ENCODE measurements around the gene INHBB. TPM values are rescaled to one million over a fixed set of nuclear protein-coding genes. Genes with fewer than 3 reads are reported as not detected.
"Not testable (repeated sequence)": the region's sequence is repeated elsewhere in the genome, so short reads cannot be mapped to it uniquely, and the experiment has no call there.

The INHBB gene
- polyA plus RNA-seq, 1 donor from 2014 or later: not detected

- H3K4me3 ChIP-seq (ENCODE audit: low read length); H2AFZ ChIP-seq (ENCODE audit: low read depth, low read length); H3K4me2 ChIP-seq (ENCODE audit: low read length); H3K9ac ChIP-seq (ENCODE audit: low read length); H4K20me1 ChIP-seq (ENCODE audit: insufficient read depth); H3K9me2 ChIP-seq (ENCODE audit: insufficient read depth, low read length); H3F3A ChIP-seq (ENCODE audit: insufficient read depth, low read length, poor library complexity, severe bottlenecking); H3K36me3 ChIP-seq (ENCODE audit: insufficient read depth, low read length); H3K9me3 ChIP-seq (ENCODE audit: low read length); H3K79me2 ChIP-seq (replicated peaks; ENCODE audit: insufficient read depth, low read length); H3K27ac ChIP-seq (ENCODE audit: low read length); H3K27me3 ChIP-seq (ENCODE audit: insufficient read depth, low read depth, low read length): not testable (repeated sequence)
- peak; percentile 56 for TF ChIP-seq EP300 (conservative IDR thresholded peaks at IDR 0.05; ENCODE audit: poor library complexity, severe bottlenecking)
Measured at GRCh38 chr2:120391382-120391781, 45.4 kb downstream of the INHBB start.

GRCh38 chr2:120391911-120392665 is 46.2 kb downstream of the INHBB start:
- no peaks in the 10 kb centered on the region for H3K9me2 ChIP-seq (ENCODE audit: insufficient read depth, low read length)
- no peaks in the 10 kb centered on the region for H3K9me3 ChIP-seq (ENCODE audit: low read length)
- no peak overlapping the region for H3K9ac ChIP-seq (ENCODE audit: low read length)
- no peaks in the 10 kb centered on the region for H3K27me3 ChIP-seq (ENCODE audit: insufficient read depth, low read depth, low read length)
- H3K27ac ChIP-seq (ENCODE audit: low read length): no peak overlapping the region
- H3K4me2 ChIP-seq (ENCODE audit: low read length): no peak overlapping the region
- H3F3A ChIP-seq (ENCODE audit: insufficient read depth, low read length, poor library complexity, severe bottlenecking): no peaks in the 10 kb centered on the region
- H3K36me3 ChIP-seq (ENCODE audit: insufficient read depth, low read length): no peaks in the 10 kb centered on the region
- H2AFZ ChIP-seq (ENCODE audit: low read depth, low read length): no peak overlapping the region
- H4K20me1 ChIP-seq (ENCODE audit: insufficient read depth): no peaks in the 10 kb centered on the region
- TF ChIP-seq MXI1 (conservative IDR thresholded peaks at IDR 0.05; ENCODE audit: poor library complexity, severe bottlenecking) (no peak), EP300 (conservative IDR thresholded peaks at IDR 0.05; ENCODE audit: poor library complexity, severe bottlenecking) (no peak), CTCF (IDR thresholded peaks at IDR 0.05; ENCODE audit: poor library complexity, severe bottlenecking) (no peak), SMC3 (conservative IDR thresholded peaks at IDR 0.05; ENCODE audit: poor library complexity) (no peak), TAF1 (IDR thresholded peaks at IDR 0.05; ENCODE audit: low read depth) (no peak), POLR2AphosphoS5 (IDR thresholded peaks at IDR 0.05) (no peak), REST (IDR thresholded peaks at IDR 0.05; ENCODE audit: borderline replicate concordance) (no peak), EZH2 (IDR thresholded peaks at IDR 0.05; ENCODE audit: borderline replicate concordance, insufficient read depth, low read length, poor library complexity, severe bottlenecking) (no peak), RAD21 (conservative IDR thresholded peaks at IDR 0.05) (no peak)
- no peak overlapping the region for H3K4me3 ChIP-seq (ENCODE audit: low read length)
- H3K79me2 ChIP-seq (replicated peaks; ENCODE audit: insufficient read depth, low read length): no peaks in the 10 kb centered on the region

Data from neural cell (in vitro differentiated cells).